IPS DF 6.9 (cell line): ENCODE results near the gene TLX1.

ENCODE experiments used
- DNase-seq: peaks from one replicate; pipeline ENCODE4 v3.0.0-alpha.2; 2013; ENCODE audit warnings: low read depth, low spot score
- H3K27ac ChIP-seq: one replicate; pipeline ENCODE4 v1.5.1; 2013; ENCODE audit warnings: low read length, control low read depth
- H3K27me3 ChIP-seq: 2 replicates; pipeline ENCODE4 v1.6.1; 2013; ENCODE audit warnings: mild to moderate bottlenecking, low read length; ENCODE audit not compliant: control insufficient read depth, insufficient read depth
- H3K36me3 ChIP-seq: 2 replicates; pipeline ENCODE4 v1.6.1; 2013; ENCODE audit warnings: low read length; ENCODE audit not compliant: control insufficient read depth, insufficient read depth
- H3K4me1 ChIP-seq: 2 replicates; pipeline ENCODE4 v1.6.1; 2013; ENCODE audit warnings: low read length; ENCODE audit not compliant: control insufficient read depth, insufficient read depth
- H3K4me3 ChIP-seq: 2 replicates; pipeline ENCODE4 v1.5.1; 2013; ENCODE audit warnings: mild to moderate bottlenecking, low read length
- H3K9me3 ChIP-seq: 2 replicates; pipeline ENCODE4 v1.6.1; 2013; ENCODE audit warnings: low read length, inconsistent platforms; ENCODE audit not compliant: control insufficient read depth, insufficient read depth
- WGBS: extraction: QIAGEN DNeasy Blood & Tissue Kit; methylation state at CpG from one replicate; pipeline ENCODE4 v1.1.7; 2013; ENCODE audit warnings: mixed read lengths, missing lambda C conversion rate; ENCODE audit not compliant: insufficient read length, insufficient coverage; 5-methylcytosine and 5-hydroxymethylcytosine counted together

The TLX1 gene

DNA sequence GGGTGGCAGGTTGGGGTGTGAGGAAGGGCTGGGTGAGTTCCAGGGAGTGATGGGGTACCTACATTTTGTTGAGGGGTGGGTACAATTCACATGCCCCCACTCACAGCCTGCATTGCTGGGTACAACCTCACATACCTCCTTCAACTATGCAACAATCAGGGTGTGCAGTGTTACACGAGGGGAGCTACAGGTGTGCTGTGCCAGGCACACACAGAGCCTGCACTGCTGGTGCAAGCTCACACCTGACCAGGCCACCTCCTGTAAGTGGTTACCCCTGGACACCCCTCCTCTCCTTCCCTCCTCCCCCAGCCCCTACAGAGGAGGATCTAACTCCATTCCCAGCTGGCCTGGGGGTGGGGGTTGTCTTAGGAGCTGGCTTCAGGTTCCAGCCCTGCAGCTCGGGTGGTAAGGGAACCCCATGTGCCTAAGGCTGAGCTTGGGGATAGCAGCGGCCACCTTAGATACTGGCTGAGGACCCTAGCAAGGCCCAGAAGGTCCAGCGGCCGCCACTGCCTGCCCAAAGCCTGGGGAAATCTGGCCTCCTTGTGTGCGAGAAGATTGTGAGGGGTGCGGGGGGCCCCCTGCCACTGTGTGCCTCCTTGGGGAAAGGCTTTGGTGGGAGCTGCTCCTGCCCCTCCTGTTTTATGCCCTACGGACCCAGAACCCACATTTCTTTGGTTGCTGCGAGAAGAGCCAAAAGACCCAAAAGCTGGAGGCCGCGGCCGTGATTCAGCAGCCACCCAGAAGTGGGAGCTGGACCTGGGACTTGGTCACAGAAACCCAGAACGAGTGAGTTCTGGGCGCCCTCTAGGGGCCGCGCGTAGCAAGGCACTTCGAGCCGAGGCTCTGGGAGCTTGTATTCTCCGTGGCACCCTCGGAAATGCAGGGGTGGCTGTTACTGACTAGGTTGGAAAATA lies 10.8 kb downstream of the TLX1 start:
- no peak overlapping the region for H3K27ac ChIP-seq
- no peaks in the 10 kb centered on the region; the same call in 1 of the 2 replicates for H3K36me3 ChIP-seq
- peaks cover 98% of the 10 kb centered on the region for H3K27me3 ChIP-seq
- no peak for DNase-seq
- H3K4me3 ChIP-seq: no peak overlapping the region
- no CpG with 5 or more reads among the region's 21 CpGs for WGBS
- no peaks in the 10 kb centered on the region; the same call in 1 of the 2 replicates for H3K4me1 ChIP-seq
- no peaks in the 10 kb centered on the region for H3K9me3 ChIP-seq

DNA sequence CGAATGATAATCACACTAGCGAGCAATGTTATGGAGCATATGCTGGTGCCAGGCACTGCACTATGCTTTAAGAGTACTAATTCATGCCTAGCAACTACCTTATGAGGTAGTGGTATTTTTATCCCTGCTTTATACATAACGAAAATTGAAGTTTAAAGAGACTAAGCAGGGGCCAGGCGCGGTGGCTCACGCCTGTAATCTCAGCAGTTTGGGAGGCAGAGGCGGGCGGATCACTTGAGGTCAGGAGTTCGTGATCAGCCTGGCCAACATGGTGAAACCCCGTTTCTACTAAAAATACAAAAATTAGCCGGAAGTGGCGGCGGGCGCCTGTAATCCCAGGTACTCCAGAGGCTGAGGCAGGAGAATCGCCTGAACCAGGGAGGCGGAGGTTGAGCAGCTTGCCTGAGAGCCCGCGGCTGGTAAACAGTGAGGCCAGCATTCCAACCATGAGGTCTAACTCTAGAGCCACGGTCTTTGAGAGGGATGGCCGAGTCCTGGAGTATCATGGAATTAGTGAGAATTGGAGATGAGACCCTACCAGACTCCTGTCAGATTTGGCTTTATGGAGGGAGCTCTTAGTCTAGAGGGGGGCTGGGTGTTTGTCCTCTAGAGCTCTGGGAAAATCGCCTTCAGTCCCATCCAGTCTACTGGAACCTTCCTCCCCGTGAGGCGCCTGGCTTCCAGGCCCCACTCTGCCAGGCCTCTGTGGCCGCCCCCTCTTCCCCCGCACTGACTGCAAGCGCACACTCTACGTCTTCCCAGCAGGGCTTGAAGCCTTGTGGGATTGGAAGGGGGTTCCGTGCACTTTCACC lies 11.6 kb downstream of the TLX1 start:
- Histone ChIP-seq H3K4me3 (no peak overlapping the region), H3K27ac (no peak overlapping the region), H3K9me3 (no peaks in the 10 kb centered on the region), H3K36me3 (no peaks in the 10 kb centered on the region; the same call in 1 of the 2 replicates), H3K4me1 (peaks cover 2% of the 10 kb centered on the region; the same call in 1 of the 2 replicates), H3K27me3 (peaks cover 98% of the 10 kb centered on the region)
- WGBS: no CpG with 5 or more reads among the region's 28 CpGs
- no peak for DNase-seq

- WGBS: no CpG with 5 or more reads among the region's 1 CpG
- Histone ChIP-seq H3K27me3 (peaks cover 97% of the 10 kb centered on the region), H3K4me1 (peaks cover 2% of the 10 kb centered on the region; the same call in 1 of the 2 replicates)
Observed at GRCh38 chr10:101143345-101143630, 12.2 kb downstream of the TLX1 start.

GRCh38 chr10:101144053-101144452 lies 13.0 kb downstream of the TLX1 start:
- no peak overlapping the region for H3K4me3 ChIP-seq
- H3K9me3 ChIP-seq: no peaks in the 10 kb centered on the region
- H3K27ac ChIP-seq: no peak overlapping the region
- DNase-seq: no peak
- peaks cover 2% of the 10 kb centered on the region; the same call in 1 of the 2 replicates for H3K4me1 ChIP-seq
- peaks cover 95% of the 10 kb centered on the region for H3K27me3 ChIP-seq
- H3K36me3 ChIP-seq: no peaks in the 10 kb centered on the region; the same call in 1 of the 2 replicates

More at GRCh38 chr10:101143345-101143630, 12.2 kb downstream of the TLX1 start:
- Histone ChIP-seq H3K27ac (no peak overlapping the region), H3K4me3 (no peak overlapping the region), H3K36me3 (no peaks in the 10 kb centered on the region; the same call in 1 of the 2 replicates), H3K9me3 (no peaks in the 10 kb centered on the region)
- DNase-seq: no peak

DNA sequence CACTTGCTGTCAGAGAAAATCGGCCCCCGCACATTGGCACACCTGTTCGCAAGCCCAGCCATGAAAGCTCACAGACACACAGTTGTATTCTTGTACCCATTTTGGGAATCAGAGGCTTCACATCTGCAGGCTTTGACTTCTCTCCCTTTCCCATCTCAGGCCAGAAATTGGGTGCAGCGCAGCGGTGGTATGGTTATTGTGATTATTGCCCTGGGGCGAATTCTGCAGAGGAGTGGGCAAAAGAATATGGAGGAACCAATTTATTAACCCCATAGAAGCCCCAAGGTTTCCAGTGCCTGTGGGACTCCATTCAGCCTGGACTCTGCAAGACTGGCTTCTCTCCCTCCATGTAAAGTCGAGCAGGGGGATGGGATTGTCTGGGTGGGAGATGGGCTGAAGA lies 14.0 kb downstream of the TLX1 start:
- Histone ChIP-seq H3K36me3 (no peaks in the 10 kb centered on the region; the same call in 1 of the 2 replicates), H3K4me3 (no peak overlapping the region), H3K9me3 (no peaks in the 10 kb centered on the region), H3K4me1 (peaks cover 2% of the 10 kb centered on the region; the same call in 1 of the 2 replicates), H3K27ac (no peak overlapping the region), H3K27me3 (peaks cover 90% of the 10 kb centered on the region)
- WGBS: no CpG with 5 or more reads among the region's 7 CpGs
- no peak for DNase-seq

GRCh38 chr10:101145750-101146391 lies 14.8 kb downstream of the TLX1 start:
- DNase-seq: no peak
- peaks cover 82% of the 10 kb centered on the region for H3K27me3 ChIP-seq
- no peaks in the 10 kb centered on the region; the same call in 1 of the 2 replicates for H3K36me3 ChIP-seq
- WGBS: no CpG with 5 or more reads among the region's 40 CpGs
- no peak overlapping the region for H3K4me3 ChIP-seq
- H3K27ac ChIP-seq: no peak overlapping the region
- H3K4me1 ChIP-seq: peaks cover 2% of the 10 kb centered on the region; the same call in 1 of the 2 replicates
- no peaks in the 10 kb centered on the region for H3K9me3 ChIP-seq

DNA sequence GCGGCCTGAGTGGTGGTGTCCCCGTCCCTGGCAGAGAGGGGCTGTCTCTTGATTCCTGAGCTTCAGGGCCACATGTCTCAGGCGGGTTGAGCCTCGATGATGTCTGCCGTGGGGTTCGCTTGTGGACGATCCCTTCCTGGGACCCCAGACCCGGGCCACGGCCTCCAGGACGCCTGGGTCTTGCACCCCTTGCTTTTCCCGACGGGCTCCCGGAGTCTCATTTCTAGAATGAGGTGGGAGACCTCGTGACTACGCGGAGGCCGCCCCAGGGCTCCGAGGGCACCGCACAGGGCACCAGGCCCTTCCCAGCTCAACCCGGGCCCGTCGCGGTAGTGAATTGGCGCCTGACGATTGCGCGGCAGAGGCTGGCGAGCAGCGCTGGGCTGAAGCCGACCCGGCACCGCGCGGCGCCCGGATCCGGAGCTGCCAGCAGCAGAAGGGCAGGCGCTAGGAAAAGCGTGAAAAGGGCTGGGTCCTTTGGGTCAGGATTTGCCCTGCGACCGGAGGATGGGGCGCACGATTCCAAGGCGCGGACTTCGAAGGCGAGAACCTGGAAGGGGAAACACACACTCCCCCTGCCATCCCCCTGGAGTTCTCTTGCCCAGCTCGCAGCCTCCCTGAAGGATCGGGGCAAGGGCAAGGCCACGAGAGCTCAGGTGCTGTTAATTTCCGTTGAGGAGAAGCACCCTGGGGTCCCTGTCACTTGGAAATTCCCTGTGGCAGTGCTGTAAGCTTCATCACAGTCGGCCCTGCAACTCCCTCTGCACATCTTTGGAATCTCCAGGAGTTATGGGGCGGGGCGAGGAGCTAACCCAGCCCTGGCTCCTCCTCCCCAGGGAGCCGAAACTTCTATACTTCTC lies 15.5 kb downstream of the TLX1 start:
- no peak overlapping the region for H3K27ac ChIP-seq
- no peaks in the 10 kb centered on the region; the same call in 1 of the 2 replicates for H3K36me3 ChIP-seq
- H3K4me3 ChIP-seq: no peak overlapping the region; the same call in 1 of the 2 replicates
- H3K4me1 ChIP-seq: peaks cover 2% of the 10 kb centered on the region; the same call in 1 of the 2 replicates
- H3K27me3 ChIP-seq: peaks cover 76% of the 10 kb centered on the region
- no peaks in the 10 kb centered on the region for H3K9me3 ChIP-seq
- DNase-seq: no peak
- WGBS: no CpG with 5 or more reads among the region's 55 CpGs

DNA sequence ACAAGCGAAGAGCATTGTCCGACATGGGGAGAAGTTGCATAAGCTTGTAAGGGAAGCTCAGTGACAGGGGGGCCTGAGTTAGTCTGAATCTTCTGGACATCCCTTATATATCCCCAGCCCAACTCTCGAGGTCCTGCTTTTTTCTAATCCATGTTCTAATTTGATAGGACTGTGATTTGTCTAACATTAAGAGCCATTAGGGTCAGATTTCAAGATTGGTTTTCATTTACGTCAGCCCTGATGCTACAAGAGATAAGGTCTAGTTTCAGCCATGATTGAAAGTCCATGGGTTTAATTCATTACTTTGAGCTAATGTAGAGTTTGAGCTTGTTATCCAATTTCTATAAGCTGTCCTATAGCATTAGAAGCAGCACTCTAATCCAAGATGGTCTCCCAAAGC lies 20.3 kb downstream of the TLX1 start:
- H3K27ac ChIP-seq: no peak overlapping the region
- 0 out of 2 replicates have a peak, but pooled peaks cover 2% of the 10 kb centered on the region for H3K4me1 ChIP-seq
- H3K27me3 ChIP-seq: peaks cover 31% of the 10 kb centered on the region
- no CpG with 5 or more reads among the region's 4 CpGs for WGBS
- no peak for DNase-seq
- no peaks in the 10 kb centered on the region for H3K36me3 ChIP-seq
- no peak overlapping the region for H3K4me3 ChIP-seq
- H3K9me3 ChIP-seq: no peaks in the 10 kb centered on the region

DNA sequence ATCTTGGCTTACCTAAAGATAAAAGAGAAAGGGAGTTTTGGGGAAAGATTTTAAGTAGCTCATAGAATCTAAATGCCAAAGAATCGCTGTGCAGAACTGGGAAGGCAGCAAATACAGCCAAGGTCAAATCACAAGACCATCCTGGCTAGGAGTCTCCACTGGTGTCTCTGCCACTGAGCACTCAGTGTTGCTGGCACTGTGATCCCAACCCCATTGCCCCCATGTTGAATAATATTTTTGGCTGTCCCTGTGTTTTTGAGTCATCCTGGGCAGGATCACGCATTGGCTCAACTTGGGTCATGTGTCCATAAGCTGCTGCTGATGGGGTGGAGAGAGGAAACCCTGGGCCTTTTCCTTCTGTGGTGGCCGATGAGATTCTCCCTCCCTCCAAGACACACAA lies 21.2 kb downstream of the TLX1 start:
- H3K36me3 ChIP-seq: no peaks in the 10 kb centered on the region
- DNase-seq: no peak
- H3K4me3 ChIP-seq: no peak overlapping the region
- no peaks in the 10 kb centered on the region for H3K9me3 ChIP-seq
- H3K27me3 ChIP-seq: peaks cover 22% of the 10 kb centered on the region
- 0 out of 2 replicates have a peak, but pooled peaks cover 1% of the 10 kb centered on the region for H3K4me1 ChIP-seq
- no CpG with 5 or more reads among the region's 3 CpGs for WGBS
- no peak overlapping the region for H3K27ac ChIP-seq
